D721Med (cell line): ENCODE measurements around the gene ELFN1.

ENCODE experiments used
- DNase-seq: peaks from one replicate; pipeline ENCODE4 v3.0.0; 2011; ENCODE audit warnings: low spot score; ENCODE audit not compliant: insufficient read length
- FAIRE-seq: peaks from 2 replicates; lab custom pipeline; 2011; peaks lifted over from hg19 to GRCh38; lab: Jason Lieb, UNC
- CTCF ChIP-seq: IDR thresholded peaks from 2 replicates; pipeline ENCODE4 v1.5.1; 2012; ENCODE audit warnings: mild to moderate bottlenecking, control low read depth; ENCODE audit not compliant: insufficient read depth; ENCODE audit errors: missing control alignments

ELFN1 gene

GRCh38 chr7:1688542-1688941 lies 18.5 kb downstream of the ELFN1 start:
- FAIRE-seq (no peak), DNase-seq (no peak)
- TF ChIP-seq CTCF = no peak

DNA sequence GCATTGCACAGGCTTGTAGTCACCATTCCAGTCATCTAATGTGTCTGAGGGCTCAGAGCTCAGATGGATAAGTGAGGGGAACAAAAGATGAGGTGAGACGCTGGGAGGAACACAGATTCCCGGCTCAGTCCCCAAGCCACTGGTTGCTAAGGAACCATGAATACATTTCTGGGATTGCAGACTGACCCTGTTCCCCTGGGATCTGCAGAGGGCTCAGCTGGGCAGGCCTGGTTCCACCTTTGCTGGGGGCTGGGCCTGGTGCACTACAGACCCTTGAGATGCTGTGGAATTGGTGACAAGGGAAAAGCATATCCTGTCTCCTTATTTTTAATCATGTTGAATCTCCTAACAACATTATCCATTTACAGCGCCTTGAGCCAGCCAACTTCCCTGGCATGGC lies 19.2 kb downstream of the ELFN1 start:
- FAIRE-seq = no peak
- DNase-seq = no peak
- no peak for TF ChIP-seq CTCF

GRCh38 chr7:1690359-1690958 lies 20.4 kb downstream of the ELFN1 start:
- no peak for TF ChIP-seq CTCF
- no peak for DNase-seq
- no peak for FAIRE-seq

DNA sequence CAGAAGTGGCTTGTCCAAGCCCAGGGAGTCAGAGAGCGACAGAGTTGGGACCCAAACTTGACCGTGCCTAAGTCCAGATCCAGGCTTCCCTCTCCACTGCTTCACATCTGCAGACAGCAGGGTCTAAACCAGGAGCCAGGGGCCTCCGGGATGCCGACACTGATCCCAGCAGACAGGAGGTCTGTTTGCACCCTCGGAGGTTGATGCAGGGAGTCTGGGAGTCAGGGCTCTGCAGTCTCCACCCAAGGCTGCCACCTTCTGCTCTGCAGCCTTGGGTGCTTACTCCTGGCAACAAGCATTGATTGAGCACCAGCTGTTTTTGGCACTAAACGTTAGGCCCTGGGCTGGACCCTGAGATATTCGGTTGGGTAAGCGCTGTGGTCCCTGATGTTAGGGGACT lies 21.0 kb downstream of the ELFN1 start:
- DNase-seq (no peak), FAIRE-seq (no peak)
- no peak for TF ChIP-seq CTCF

GRCh38 chr7:1691601-1692514 lies 21.8 kb downstream of the ELFN1 start:
- FAIRE-seq = no peak
- DNase-seq = no peak

GRCh38 chr7:1692515-1693418 lies 22.7 kb downstream of the ELFN1 start:
- no peak for TF ChIP-seq CTCF
- no peak for FAIRE-seq

More at GRCh38 chr7:1691601-1692514, 21.8 kb downstream of the ELFN1 start:
- no peak for TF ChIP-seq CTCF

More at GRCh38 chr7:1692515-1693418, 22.7 kb downstream of the ELFN1 start:
- DNase-seq = no peak
